ENCODE measurements around the gene HMGB4.

GRCh38 chr1:33905241-33905640 lies 41.4 kb downstream of the HMGB4 start:
- TF ChIP-seq CTCF (IDR thresholded peaks at IDR 0.05) (no peak), POLR2A (IDR thresholded peaks at IDR 0.05) (no peak)

Data from testis (tissue), 2 donors.